A549 (cell line): ENCODE results near the gene SLC1A2. TPM values are rescaled to one million over a fixed set of nuclear protein-coding genes. Genes with fewer than 3 reads are reported as not detected.

Source experiments
- ATAC-seq, 2 experiments: fragments of 200-7000 bp in 1 of 2; fragments of >200 bp in 1 of 2; cut with Nextera tagmentation in 1 of 2; cut with Tn5 transposase in 1 of 2; 3 replicates each; pipeline versions ENCODE4 v1.8.0 to v1.9.1; 2018 to 2020; ENCODE audit warnings: mild to moderate bottlenecking in 1 of 2, moderate library complexity in 1 of 2
- CTCF ChIA-PET: fragments of 300-600 bp; sonication (Branson Sonifier 250); formaldehyde crosslinking; extraction: SDS; loops from one replicate; lab custom pipeline; 2021; ENCODE audit warnings: antibody characterized with exemption, inconsistent platforms; lab: Yijun Ruan, JAX
- POLR2A ChIA-PET: fragments of 350-600 bp; formaldehyde crosslinking; extraction: SDS; loops from one replicate; lab custom pipeline; 2021; ENCODE audit warnings: antibody characterized with exemption, inconsistent platforms; lab: Yijun Ruan, JAX
- DNase-seq, 2 experiments: peaks; one replicate each; pipeline versions ENCODE4 v3.0.0 to v3.0.0-alpha.2; 2011 to 2016; ENCODE audit warnings: low read depth in 1 of 2, low spot score in 1 of 2
- FAIRE-seq: peaks from 2 replicates; lab custom pipeline; 2011; peaks lifted over from hg19 to GRCh38; lab: Jason Lieb, UNC
- H3K27ac ChIP-seq, 2 experiments: fragments of >200 bp; sonication (Bioruptor Twin); formaldehyde crosslinking; 3 replicates each; pipeline ENCODE4 v1.5.1; 2016 to 2017
- H3K4me1 ChIP-seq: fragments of >200 bp; sonication (Bioruptor Twin); formaldehyde crosslinking; 3 replicates; pipeline ENCODE4 v1.6.1; 2016
- H3K4me2 ChIP-seq: fragments of >200 bp; sonication (Bioruptor Twin); formaldehyde crosslinking; 3 replicates; pipeline ENCODE4 v1.6.1; 2016
- H3K4me3 ChIP-seq: fragments of >200 bp; sonication (Bioruptor Twin); formaldehyde crosslinking; 3 replicates; pipeline ENCODE4 v1.5.1; 2016
- H3K9me3 ChIP-seq: fragments of >200 bp; sonication (Bioruptor Twin); formaldehyde crosslinking; 3 replicates; pipeline ENCODE4 v1.6.1; 2016
- ATOH8 ChIP-seq: fragments of 250-450 bp; sonication (Bioruptor Pico); IDR thresholded peaks from 2 replicates; pipeline ENCODE4 v1.5.0; 2020; ENCODE audit warnings: low read depth, mild to moderate bottlenecking, moderate library complexity
- CBX2 ChIP-seq: fragments of 200-600 bp; sonication (generic); IDR thresholded peaks from 2 replicates; pipeline ENCODE4 v1.6.1; 2016; ENCODE audit warnings: low read depth, mild to moderate bottlenecking, borderline replicate concordance
- CBX8 ChIP-seq: fragments of 200-600 bp; sonication (generic); IDR thresholded peaks from 2 replicates; pipeline ENCODE4 v1.6.1; 2016
- ELK1 ChIP-seq: fragments of 150-350 bp; IDR thresholded peaks from 2 replicates; pipeline ENCODE4 v1.6.1; 2014; ENCODE audit warnings: low read depth, mild to moderate bottlenecking, low read length
- FOSL2 ChIP-seq, 2 experiments: fragments of 450-650 bp in 1 of 2; fragments of >200 bp in 1 of 2; sonication (Bioruptor Twin) in 1 of 2; formaldehyde crosslinking; IDR thresholded peaks; 2 replicates each; pipeline versions ENCODE4 v1.5.0 to v1.6.1; 2016 to 2020; ENCODE audit warnings: mild to moderate bottlenecking in 1 of 2, moderate library complexity in 1 of 2
- HEYL ChIP-seq: fragments of 250-450 bp; sonication (Bioruptor Pico); IDR thresholded peaks from 2 replicates; pipeline ENCODE4 v1.8.0; 2021; ENCODE audit warnings: mild to moderate bottlenecking, moderate library complexity
- HOXA7 ChIP-seq: fragments of 250-450 bp; sonication (Bioruptor Pico); IDR thresholded peaks from 2 replicates; pipeline ENCODE4 v1.5.0; 2020; ENCODE audit warnings: mild to moderate bottlenecking, moderate library complexity
- JUN ChIP-seq, 2 experiments: fragments of >200 bp; sonication (Bioruptor Twin); formaldehyde crosslinking; IDR thresholded peaks; 2 replicates in 1 of 2; 3 replicates in 1 of 2; pipeline ENCODE4 v1.6.1; 2016 to 2017
- KDM1A ChIP-seq: fragments of 200-600 bp; sonication (generic); IDR thresholded peaks from 2 replicates; pipeline ENCODE4 v1.6.1; 2016; ENCODE audit warnings: low read depth, mild to moderate bottlenecking
- KDM5A ChIP-seq: fragments of 200-600 bp; sonication (generic); IDR thresholded peaks from 2 replicates; pipeline ENCODE4 v1.6.1; 2016; ENCODE audit warnings: antibody characterized with exemption, mild to moderate bottlenecking
- NR3C1 ChIP-seq: fragments of >200 bp; sonication (Bioruptor Twin); formaldehyde crosslinking; IDR thresholded peaks from 3 replicates; pipeline ENCODE4 v1.6.1; 2017
- RAD21 ChIP-seq, 2 experiments: fragments of >200 bp in 1 of 2; sonication (Bioruptor Twin) in 1 of 2; formaldehyde crosslinking in 1 of 2; IDR thresholded peaks in 1 of 2; conservative IDR thresholded peaks in 1 of 2; 2 replicates in 1 of 2; 3 replicates in 1 of 2; pipeline ENCODE4 v1.6.1; 2012 to 2018; ENCODE audit warnings: inconsistent platforms in 1 of 2
- RARB ChIP-seq: fragments of 250-450 bp; sonication (Bioruptor Pico); IDR thresholded peaks from 2 replicates; pipeline ENCODE4 v1.8.0; 2021; ENCODE audit warnings: mild to moderate bottlenecking, moderate library complexity
- RNF2 ChIP-seq: fragments of 200-600 bp; sonication (generic); IDR thresholded peaks from 2 replicates; pipeline ENCODE4 v1.6.1; 2016; ENCODE audit warnings: low read depth, mild to moderate bottlenecking, antibody characterized with exemption, moderate library complexity, borderline replicate concordance
- USF2 ChIP-seq: fragments of 450-650 bp; IDR thresholded peaks from 2 replicates; pipeline ENCODE4 v1.6.1; 2014; ENCODE audit warnings: antibody characterized with exemption
- ZC3H11A ChIP-seq: fragments of 450-650 bp; IDR thresholded peaks from 2 replicates; pipeline ENCODE4 v1.6.1; 2014; ENCODE audit warnings: antibody characterized with exemption, mild to moderate bottlenecking
- WGBS: methylation state at CpG from one replicate; pipeline ENCODE4 v1.1.6; 2017; ENCODE audit errors: missing lambda C conversion rate; 5-methylcytosine and 5-hydroxymethylcytosine counted together
- polyA plus RNA-seq, 4 experiments: library from polyadenylated mRNA; depleted of rRNA in 3 of 4; stranded (reverse); fragments of >200 nt; fragmentation: RNase III in 1 of 4; extraction: RNeasy Plus Mini Kit Qiagen cat#74134 plus additional on column Dnase treatment in 1 of 4; gene quantifications; 2 replicates in 3 of 4; 3 replicates in 1 of 4; pipeline ENCODE4 v1.2.3, GENCODE V29; 2011 to 2017
- TF ChIP-seq, protein P1 (sequence below): IDR thresholded peaks from 2 replicates; pipeline ENCODE4 v1.6.1; 2012
- TF ChIP-seq, protein P2 (sequence below): fragments of 200-600 bp; sonication (generic); IDR thresholded peaks from 2 replicates; pipeline ENCODE4 v1.6.1; 2016; ENCODE audit warnings: antibody characterized with exemption, mild to moderate bottlenecking, moderate library complexity

SLC1A2 gene
- polyA plus RNA-seq, 2 of the 4 experiments (the other 2 are of a cell fraction), result 0.01 to 0.14 TPM

DNA sequence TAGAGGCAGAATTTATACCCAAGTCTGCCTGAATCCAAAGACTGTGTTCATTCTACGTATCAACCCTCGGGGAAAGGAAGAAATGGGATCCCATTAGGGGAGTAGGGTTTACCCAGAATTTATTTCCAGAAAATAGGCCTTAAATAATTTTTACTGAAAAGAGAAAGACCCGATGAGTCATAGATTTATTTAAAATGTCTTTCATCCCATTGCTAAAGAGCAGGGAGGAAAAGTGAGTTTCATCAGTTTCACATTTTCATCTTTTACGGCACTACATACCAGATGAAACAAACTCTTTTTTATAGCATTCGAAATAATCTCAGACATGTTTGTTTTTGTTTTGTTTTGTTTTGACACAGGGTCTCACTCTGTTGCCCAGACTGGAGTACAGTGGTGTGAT, 31.3 kb downstream of the SLC1A2 start:
- POLR2A ChIA-PET, result no interaction called here
- ATAC-seq, result no peak
- Histone ChIP-seq H3K4me1 (peaks cover 43% of the 10 kb centered on the region), H3K27ac (peak overlapping the region in 1 of 2 experiments; percentile 48; a peak in 3 of 6 replicates), H3K9me3 (0 out of 3 replicates have a peak, but pooled peaks cover 4% of the 10 kb centered on the region), H3K4me3 (no peak overlapping the region), H3K4me2 (0 out of 3 replicates have a peak overlapping the region, but pooled peaks have one; percentile 1)
- TF ChIP-seq FOSL2 (IDR thresholded peaks at IDR 0.05), result no peak
- peak; percentile 66 for TF ChIP-seq FOSL2 (CRISPR knock-in tag; IDR thresholded peaks at IDR 0.05)
- TF ChIP-seq RNF2, result no peak
- no peak for TF ChIP-seq ATOH8 (CRISPR knock-in tag)
- TF ChIP-seq HOXA7 (CRISPR knock-in tag), result no peak
- WGBS, result 86% methylated on average over 5 of the region's 5 CpGs
- DNase-seq, result no peak
- no peak for FAIRE-seq
- CTCF ChIA-PET, result interaction anchor here (1.1 to 4.3 kb wide), 4 partner anchors 17 to 463 kb away, joined by 3 to 17 read pairs (median 4); no protein-coding TSS in a partner anchor

DNA sequence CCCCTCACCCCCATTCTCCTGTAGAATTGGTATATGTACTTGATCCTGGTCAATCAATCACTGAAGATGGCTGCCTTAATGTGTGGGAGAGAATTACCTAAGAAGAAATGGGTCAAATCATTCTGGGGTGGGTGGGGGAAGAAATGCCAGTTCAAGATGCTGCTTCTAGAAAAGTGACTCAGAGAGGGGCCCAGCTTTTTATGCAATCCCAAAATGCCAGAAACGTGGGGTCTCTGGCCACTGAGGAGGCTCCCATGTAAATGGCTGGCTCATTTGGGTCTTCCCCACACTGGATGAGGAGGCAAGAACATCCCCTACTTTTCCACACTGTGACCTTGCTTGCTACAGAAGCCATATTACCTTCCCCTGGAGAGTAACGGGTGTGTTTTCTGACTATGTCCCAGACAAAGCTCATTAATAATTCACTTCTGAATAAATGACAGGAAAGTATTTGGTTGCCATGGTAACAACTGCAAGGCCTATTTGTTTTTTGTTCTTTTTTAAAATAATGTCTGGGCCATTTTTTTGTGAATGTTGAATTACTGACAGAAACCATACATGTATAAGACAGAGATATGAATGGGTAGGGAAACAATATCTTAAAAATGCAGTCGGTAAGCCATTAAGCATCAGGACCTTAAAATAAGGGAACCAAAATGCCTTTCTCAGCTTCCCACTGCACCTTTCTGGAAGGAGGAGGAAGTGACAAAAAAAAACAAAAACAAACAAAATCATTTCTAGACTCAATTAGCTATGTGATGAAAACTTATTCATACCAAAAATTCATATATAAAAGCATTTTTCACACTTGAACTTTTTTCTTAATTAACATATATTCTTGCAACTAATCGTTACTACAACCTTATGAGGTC, 32.0 kb downstream of the SLC1A2 start:
- FAIRE-seq, result no peak
- no peak for TF ChIP-seq ZC3H11A
- TF ChIP-seq JUN (IDR thresholded peaks at IDR 0.05), result no peak
- TF ChIP-seq KDM5A, result no peak
- TF ChIP-seq USF2, result no peak
- TF ChIP-seq HEYL (CRISPR knock-in tag), result no peak
- TF ChIP-seq CBX8, result no peak
- no peak for TF ChIP-seq RAD21 (conservative IDR thresholded peaks at IDR 0.05 in 1 of 2, IDR thresholded peaks at IDR 0.05 in 1 of 2)
- no peak for TF ChIP-seq NR3C1
- TF ChIP-seq, protein P1, sequence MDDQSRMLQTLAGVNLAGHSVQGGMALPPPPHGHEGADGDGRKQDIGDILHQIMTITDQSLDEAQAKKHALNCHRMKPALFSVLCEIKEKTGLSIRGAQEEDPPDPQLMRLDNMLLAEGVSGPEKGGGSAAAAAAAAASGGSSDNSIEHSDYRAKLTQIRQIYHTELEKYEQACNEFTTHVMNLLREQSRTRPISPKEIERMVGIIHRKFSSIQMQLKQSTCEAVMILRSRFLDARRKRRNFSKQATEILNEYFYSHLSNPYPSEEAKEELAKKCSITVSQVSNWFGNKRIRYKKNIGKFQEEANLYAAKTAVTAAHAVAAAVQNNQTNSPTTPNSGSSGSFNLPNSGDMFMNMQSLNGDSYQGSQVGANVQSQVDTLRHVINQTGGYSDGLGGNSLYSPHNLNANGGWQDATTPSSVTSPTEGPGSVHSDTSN, result no peak
- no peak for TF ChIP-seq ELK1
- TF ChIP-seq CBX2, result no peak
- TF ChIP-seq, protein P2, sequence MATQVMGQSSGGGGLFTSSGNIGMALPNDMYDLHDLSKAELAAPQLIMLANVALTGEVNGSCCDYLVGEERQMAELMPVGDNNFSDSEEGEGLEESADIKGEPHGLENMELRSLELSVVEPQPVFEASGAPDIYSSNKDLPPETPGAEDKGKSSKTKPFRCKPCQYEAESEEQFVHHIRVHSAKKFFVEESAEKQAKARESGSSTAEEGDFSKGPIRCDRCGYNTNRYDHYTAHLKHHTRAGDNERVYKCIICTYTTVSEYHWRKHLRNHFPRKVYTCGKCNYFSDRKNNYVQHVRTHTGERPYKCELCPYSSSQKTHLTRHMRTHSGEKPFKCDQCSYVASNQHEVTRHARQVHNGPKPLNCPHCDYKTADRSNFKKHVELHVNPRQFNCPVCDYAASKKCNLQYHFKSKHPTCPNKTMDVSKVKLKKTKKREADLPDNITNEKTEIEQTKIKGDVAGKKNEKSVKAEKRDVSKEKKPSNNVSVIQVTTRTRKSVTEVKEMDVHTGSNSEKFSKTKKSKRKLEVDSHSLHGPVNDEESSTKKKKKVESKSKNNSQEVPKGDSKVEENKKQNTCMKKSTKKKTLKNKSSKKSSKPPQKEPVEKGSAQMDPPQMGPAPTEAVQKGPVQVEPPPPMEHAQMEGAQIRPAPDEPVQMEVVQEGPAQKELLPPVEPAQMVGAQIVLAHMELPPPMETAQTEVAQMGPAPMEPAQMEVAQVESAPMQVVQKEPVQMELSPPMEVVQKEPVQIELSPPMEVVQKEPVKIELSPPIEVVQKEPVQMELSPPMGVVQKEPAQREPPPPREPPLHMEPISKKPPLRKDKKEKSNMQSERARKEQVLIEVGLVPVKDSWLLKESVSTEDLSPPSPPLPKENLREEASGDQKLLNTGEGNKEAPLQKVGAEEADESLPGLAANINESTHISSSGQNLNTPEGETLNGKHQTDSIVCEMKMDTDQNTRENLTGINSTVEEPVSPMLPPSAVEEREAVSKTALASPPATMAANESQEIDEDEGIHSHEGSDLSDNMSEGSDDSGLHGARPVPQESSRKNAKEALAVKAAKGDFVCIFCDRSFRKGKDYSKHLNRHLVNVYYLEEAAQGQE, result no peak
- no peak for TF ChIP-seq RARB
- TF ChIP-seq KDM1A, result no peak
- TF ChIP-seq RNF2, result no peak
- TF ChIP-seq, all 56 proteins: peak for 0
- 0 out of 3 replicates have a peak, but pooled peaks cover 4% of the 10 kb centered on the region for H3K9me3 ChIP-seq
- WGBS, result 54% methylated on average over 4 of the region's 4 CpGs
- ATAC-seq (no peak), DNase-seq (peak in 1 of 2 experiments; percentile 41)
- H3K4me1 ChIP-seq, result peaks cover 40% of the 10 kb centered on the region
- H3K4me2 ChIP-seq, result peak overlapping the region; percentile 26
- ChIA-PET POLR2A (no interaction called here), CTCF (interaction anchor here (1.1 to 1.6 kb wide), 6 partner anchors 13 to 801 kb away, joined by 3 to 4 read pairs (median 3); no protein-coding TSS in a partner anchor)
- peak overlapping the region; percentile 10 to 66; a peak in 4 of 6 replicates for H3K27ac ChIP-seq
- no peak overlapping the region for H3K4me3 ChIP-seq
